SK-N-SH (cell line): ENCODE measurements around the gene ZNF396.

Experiments
- CTCF ChIP-seq: fragments of 200-600 bp; sonication (generic); IDR thresholded peaks from 2 replicates; pipeline ENCODE4 v1.6.1; 2017; ENCODE audit warnings: antibody characterized with exemption, mild to moderate bottlenecking, moderate library complexity
- EP300 ChIP-seq, 2 experiments: IDR thresholded peaks; 2 replicates each; pipeline versions ENCODE4 v1.4.0 to v1.6.1; 2012; ENCODE audit warnings: borderline replicate concordance in 1 of 2, low read depth in 1 of 2, low read length in 1 of 2
- EZH2phosphoT487 ChIP-seq: fragments of 200-600 bp; sonication (generic); IDR thresholded peaks from 2 replicates; pipeline ENCODE4 v1.6.1; 2017; ENCODE audit warnings: low read depth, mixed run types, mild to moderate bottlenecking, antibody characterized with exemption, moderate library complexity, borderline replicate concordance
- FOXJ3 ChIP-seq: sonication (generic); formaldehyde crosslinking; IDR thresholded peaks from 2 replicates; pipeline ENCODE4 v1.5.1; 2020; ENCODE audit warnings: mild to moderate bottlenecking, missing genetic modification reagents
- JUND ChIP-seq: IDR thresholded peaks from 2 replicates; pipeline ENCODE4 v1.4.0; 2012
- NFIC ChIP-seq: IDR thresholded peaks from 2 replicates; pipeline ENCODE4 v1.4.0; 2012; ENCODE audit warnings: borderline replicate concordance
- POLR2AphosphoS5 ChIP-seq: IDR thresholded peaks from 2 replicates; pipeline ENCODE4 v1.6.1; 2012; ENCODE audit warnings: low read depth, low read length
- RAD21 ChIP-seq: IDR thresholded peaks from 2 replicates; pipeline ENCODE4 v1.6.1; 2012; ENCODE audit warnings: mild to moderate bottlenecking, low read length
- RFX5 ChIP-seq: IDR thresholded peaks from 2 replicates; pipeline ENCODE4 v1.6.1; 2012; ENCODE audit warnings: mild to moderate bottlenecking, improper control_type of control experiment, low read length
- RXRA ChIP-seq: IDR thresholded peaks from 2 replicates; pipeline ENCODE4 v1.4.0; 2012; ENCODE audit warnings: low read depth, mild to moderate bottlenecking, borderline replicate concordance
- SIN3A ChIP-seq: IDR thresholded peaks from 2 replicates; pipeline ENCODE4 v1.6.1; 2012; ENCODE audit warnings: low read depth, mild to moderate bottlenecking, low read length, moderate library complexity, borderline replicate concordance

- TF ChIP-seq NFIC (no peak), POLR2AphosphoS5 (no peak), CTCF (no peak), RFX5 (no peak), EP300 (IDR thresholded peaks at IDR 0.05; ENCODE audit: borderline replicate concordance in 1 of 2, low read depth in 1 of 2, low read length in 1 of 2) (no peak), EZH2phosphoT487 (no peak), RAD21 (no peak), RXRA (no peak), FOXJ3 (CRISPR knock-in tag) (no peak), SIN3A (no peak), JUND (no peak)
Observed at GRCh38 chr18:35415511-35416073, 38.5 kb upstream of the ZNF396 start.
